ENCODE data around the gene NFAM1. TPM values are rescaled to one million over a fixed set of nuclear protein-coding genes. Genes with fewer than 3 reads are reported as not detected.
A peak's percentile ranks its signal among the peaks of the same experiment; 100 is the strongest.

NFAM1 gene
- total and polyA plus RNA-seq, 5 donors from 2014 or later = 0.11 to 0.54 (median 0.12) TPM; not detected in 2

DNA sequence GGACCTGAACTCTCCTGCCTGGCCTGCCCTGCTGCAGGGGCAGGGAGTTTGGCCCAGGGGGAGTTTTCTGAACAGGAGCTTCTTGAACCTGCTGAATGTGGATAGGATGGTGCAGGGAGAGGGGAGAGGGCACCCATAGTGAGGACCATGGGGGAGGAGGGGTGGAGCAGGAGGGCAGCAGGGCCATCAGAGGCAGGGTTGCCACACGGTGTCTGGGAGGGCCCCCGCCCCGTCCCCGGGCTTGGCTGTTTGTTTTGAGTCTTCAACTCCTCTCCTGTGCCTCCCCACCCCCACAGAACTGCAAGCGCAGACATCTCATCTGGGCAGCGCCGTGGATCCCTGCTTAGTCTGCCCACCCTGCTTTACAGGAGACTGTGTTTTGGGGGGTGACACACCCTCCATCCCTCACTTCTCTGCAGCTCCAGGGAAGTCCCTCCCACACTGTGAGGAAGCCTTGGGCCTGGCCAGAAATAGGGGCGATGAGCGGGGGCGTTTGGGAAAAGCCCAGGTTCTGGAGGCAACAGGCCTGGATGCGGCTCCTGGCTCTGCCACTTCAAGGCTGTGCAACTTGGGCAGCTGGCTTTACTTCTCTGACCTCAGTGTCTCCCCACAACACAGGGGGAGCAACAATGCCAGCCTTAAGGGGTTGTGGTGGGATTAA is 14.4 kb downstream of the NFAM1 start:
- Mint-ChIP-seq H3K27ac (no peak overlapping the region), H3K4me3 (no peak overlapping the region), H3K27me3 (peaks cover 17% of the 10 kb centered on the region), H3K4me1 (no peaks in the 10 kb centered on the region), H3K9me3 (no peaks in the 10 kb centered on the region), H3K36me3 (no peaks in the 10 kb centered on the region)
- H3K27me3 ChIP-seq (ENCODE audit: control insufficient read depth, insufficient read depth, low read length) = no peaks in the 10 kb centered on the region
- no peak for DNase-seq
- H3K9me3 ChIP-seq (ENCODE audit: control insufficient read depth in 2 of 2, low read length in 2 of 2) = no peaks in the 10 kb centered on the region
- no peak overlapping the region for H3K27ac ChIP-seq (ENCODE audit: insufficient read depth, low read length, poor library complexity, severe bottlenecking)
- no peak overlapping the region for H3K4me3 ChIP-seq (ENCODE audit: low read depth, low read length)
- ATAC-seq (ENCODE audit: low read depth in 2 of 2) = no peak
- no peaks in the 10 kb centered on the region for H3K4me1 ChIP-seq (ENCODE audit: control insufficient read depth, insufficient read depth, low read length, poor library complexity, severe bottlenecking)
- H3K36me3 ChIP-seq (ENCODE audit: control insufficient read depth, insufficient read depth, low read length) = no peaks in the 10 kb centered on the region

DNA sequence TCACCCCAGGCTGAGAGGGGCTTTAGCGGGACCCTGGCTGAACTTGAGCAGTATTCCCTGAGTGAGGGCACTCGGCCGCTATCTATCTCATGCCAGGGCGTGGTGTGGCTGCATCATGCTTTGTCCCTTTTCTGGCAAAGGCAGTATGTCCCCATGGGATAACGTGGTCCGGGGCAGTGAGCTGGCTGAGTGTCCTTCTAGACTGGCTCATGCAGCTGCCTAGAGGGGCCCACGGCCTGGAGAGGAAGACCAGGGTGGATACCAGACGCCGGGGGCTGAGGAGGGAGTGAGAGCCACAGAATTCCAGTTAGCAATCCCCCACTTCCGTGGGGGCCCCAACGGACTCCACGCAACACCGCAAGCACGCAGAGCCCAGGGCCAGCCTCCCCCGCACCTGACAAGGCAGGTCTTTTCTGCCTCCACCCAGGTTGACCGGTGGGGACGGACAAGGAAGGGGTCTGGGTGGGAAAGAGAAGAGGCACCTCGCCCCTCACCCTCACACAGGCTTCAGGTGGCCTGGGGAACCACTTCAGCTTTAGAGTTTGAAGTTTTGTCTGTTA is 15.5 kb downstream of the NFAM1 start:
- H3K27me3 ChIP-seq (ENCODE audit: control insufficient read depth, insufficient read depth, low read length) = no peaks in the 10 kb centered on the region
- Mint-ChIP-seq H3K4me1 (no peaks in the 10 kb centered on the region), H3K4me3 (no peak overlapping the region), H3K27me3 (peaks cover 17% of the 10 kb centered on the region), H3K9me3 (no peaks in the 10 kb centered on the region), H3K27ac (peak overlapping the region in 1 of 3 donors; percentile 77), H3K36me3 (no peaks in the 10 kb centered on the region)
- H3K36me3 ChIP-seq (ENCODE audit: control insufficient read depth, insufficient read depth, low read length) = no peaks in the 10 kb centered on the region
- no peak for ATAC-seq (ENCODE audit: low read depth in 2 of 2)
- no peaks in the 10 kb centered on the region for H3K4me1 ChIP-seq (ENCODE audit: control insufficient read depth, insufficient read depth, low read length, poor library complexity, severe bottlenecking)
- H3K4me3 ChIP-seq (ENCODE audit: low read depth, low read length) = no peak overlapping the region
- H3K9me3 ChIP-seq (ENCODE audit: control insufficient read depth in 2 of 2, low read length in 2 of 2) = no peaks in the 10 kb centered on the region
- no peak overlapping the region for H3K27ac ChIP-seq (ENCODE audit: insufficient read depth, low read length, poor library complexity, severe bottlenecking)
- DNase-seq = no peak

DNA sequence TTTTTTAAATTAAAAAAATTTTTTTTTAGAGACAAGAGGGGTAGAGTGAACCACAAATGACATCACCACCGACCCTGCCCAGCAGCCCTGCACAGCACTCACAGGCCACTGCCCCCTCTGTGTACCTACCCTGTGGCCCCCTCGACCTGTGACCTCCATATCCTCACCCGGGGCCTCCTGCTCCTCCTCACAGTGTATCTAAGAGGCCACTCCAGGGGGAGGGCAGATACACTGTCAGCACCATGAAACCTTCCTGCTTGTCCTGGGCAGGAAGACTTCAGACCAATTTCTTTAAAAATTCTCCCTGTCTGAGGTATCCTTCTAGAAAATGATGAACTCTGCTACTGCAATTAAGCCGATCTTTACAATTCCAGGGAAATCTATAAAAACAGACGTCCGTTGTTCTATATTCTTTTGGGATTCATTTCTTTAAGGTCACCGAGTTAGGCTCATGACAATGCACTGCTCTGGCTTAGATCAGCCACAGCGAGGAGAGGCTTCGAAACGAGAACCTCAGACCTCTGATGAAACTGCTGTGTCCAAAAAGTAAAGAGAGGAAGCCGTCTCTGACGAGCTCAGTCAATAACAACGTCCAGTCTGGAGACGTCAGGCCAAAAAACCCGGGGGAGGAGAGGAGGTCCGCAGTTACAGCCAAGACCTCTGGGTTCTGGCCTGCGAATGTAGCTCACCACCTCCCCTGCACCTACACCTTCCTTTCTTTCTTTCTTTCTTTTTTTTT is 17.5 kb downstream of the NFAM1 start:
- H3K4me3 Mint-ChIP-seq = no peak overlapping the region
- H3K4me3 ChIP-seq (ENCODE audit: low read depth, low read length) = no peak overlapping the region
- H3K4me1 ChIP-seq (ENCODE audit: control insufficient read depth, insufficient read depth, low read length, poor library complexity, severe bottlenecking) = no peaks in the 10 kb centered on the region
- no peak overlapping the region for H3K27ac ChIP-seq (ENCODE audit: insufficient read depth, low read length, poor library complexity, severe bottlenecking)
- peaks cover 10% of the 10 kb centered on the region for H3K27me3 Mint-ChIP-seq
- H3K9me3 Mint-ChIP-seq = no peaks in the 10 kb centered on the region
- DNase-seq (no peak), ATAC-seq (ENCODE audit: low read depth in 2 of 2) (no peak)
- H3K27ac Mint-ChIP-seq = no peak overlapping the region
- no peaks in the 10 kb centered on the region for H3K36me3 ChIP-seq (ENCODE audit: control insufficient read depth, insufficient read depth, low read length)
- H3K4me1 Mint-ChIP-seq = no peaks in the 10 kb centered on the region
- no peaks in the 10 kb centered on the region for H3K36me3 Mint-ChIP-seq
- no peaks in the 10 kb centered on the region for H3K27me3 ChIP-seq (ENCODE audit: control insufficient read depth, insufficient read depth, low read length)
- H3K9me3 ChIP-seq (ENCODE audit: control insufficient read depth in 2 of 2, low read length in 2 of 2) = no peaks in the 10 kb centered on the region

DNA sequence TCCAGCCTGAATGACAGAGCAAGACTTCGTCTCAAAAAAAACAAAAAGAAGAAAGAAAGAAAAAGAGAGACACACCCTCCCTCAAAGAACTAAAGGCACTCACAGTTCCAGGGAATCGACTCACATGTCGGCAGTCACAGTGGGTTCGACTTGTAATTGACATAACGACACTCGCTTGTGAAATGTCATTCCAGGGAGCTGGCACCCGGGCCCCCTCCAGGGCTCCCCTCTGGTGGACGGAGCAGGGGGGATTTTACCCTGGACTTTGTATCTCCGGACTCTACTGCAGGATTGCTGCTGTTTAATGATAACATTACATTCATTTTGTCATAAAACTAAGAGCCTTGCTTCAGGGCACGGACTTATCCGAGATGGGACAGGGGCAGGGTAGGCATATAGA is 18.2 kb downstream of the NFAM1 start:
- H3K27me3 Mint-ChIP-seq = peaks cover 7% of the 10 kb centered on the region

DNA sequence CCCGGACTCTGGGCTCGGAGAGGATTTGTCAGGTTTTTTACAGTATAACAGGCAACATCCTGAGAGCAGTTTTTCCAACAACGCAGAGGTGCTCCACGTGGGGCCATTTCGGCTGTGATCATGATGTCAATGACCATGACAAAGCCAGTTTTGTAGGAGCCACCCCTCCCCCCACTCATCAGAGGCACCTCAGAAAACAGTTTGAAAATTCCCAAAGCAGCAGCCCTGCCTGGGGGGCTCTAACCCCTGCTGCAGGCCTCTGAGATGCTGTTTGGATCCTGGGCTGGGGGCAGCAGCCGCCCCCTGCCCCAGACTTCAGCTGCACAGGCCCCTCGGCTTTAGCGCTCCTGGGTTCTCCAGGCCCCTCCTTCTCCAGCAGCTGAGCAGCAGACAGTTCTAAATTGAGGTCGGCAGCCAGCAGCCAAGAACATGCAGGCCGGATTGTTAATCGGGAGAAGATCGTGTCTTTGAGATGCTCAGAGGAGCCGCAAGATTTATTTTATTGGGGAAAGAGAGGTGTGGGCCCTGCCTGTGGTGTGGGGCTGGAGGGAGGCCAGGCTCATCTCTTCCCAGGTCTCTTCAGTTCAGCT is 19.4 kb downstream of the NFAM1 start:
- no peaks in the 10 kb centered on the region for H3K27me3 ChIP-seq (ENCODE audit: control insufficient read depth, insufficient read depth, low read length)
- H3K27me3 Mint-ChIP-seq = peaks cover 4% of the 10 kb centered on the region
- no peaks in the 10 kb centered on the region for H3K9me3 ChIP-seq (ENCODE audit: control insufficient read depth in 2 of 2, low read length in 2 of 2)
- no peaks in the 10 kb centered on the region for H3K9me3 Mint-ChIP-seq
- DNase-seq (no peak), ATAC-seq (ENCODE audit: low read depth in 2 of 2) (no peak)
- no peak overlapping the region for H3K27ac Mint-ChIP-seq
- H3K36me3 ChIP-seq (ENCODE audit: control insufficient read depth, insufficient read depth, low read length) = no peaks in the 10 kb centered on the region
- H3K4me1 Mint-ChIP-seq = no peaks in the 10 kb centered on the region
- no peaks in the 10 kb centered on the region for H3K36me3 Mint-ChIP-seq
- no peaks in the 10 kb centered on the region for H3K4me1 ChIP-seq (ENCODE audit: control insufficient read depth, insufficient read depth, low read length, poor library complexity, severe bottlenecking)
- H3K4me3 ChIP-seq (ENCODE audit: low read depth, low read length) = no peak overlapping the region
- no peak overlapping the region for H3K4me3 Mint-ChIP-seq
- H3K27ac ChIP-seq (ENCODE audit: insufficient read depth, low read length, poor library complexity, severe bottlenecking) = no peak overlapping the region

More for the DNA sequence above, 18.2 kb downstream of the NFAM1 start:
- DNase-seq (no peak), ATAC-seq (ENCODE audit: low read depth in 2 of 2) (no peak)
- Mint-ChIP-seq H3K4me1 (no peaks in the 10 kb centered on the region), H3K4me3 (no peak overlapping the region), H3K36me3 (no peaks in the 10 kb centered on the region), H3K27ac (no peak overlapping the region), H3K9me3 (no peaks in the 10 kb centered on the region)
- no peak overlapping the region for H3K4me3 ChIP-seq (ENCODE audit: low read depth, low read length)
- H3K27me3 ChIP-seq (ENCODE audit: control insufficient read depth, insufficient read depth, low read length) = no peaks in the 10 kb centered on the region
- no peak overlapping the region for H3K27ac ChIP-seq (ENCODE audit: insufficient read depth, low read length, poor library complexity, severe bottlenecking)
- H3K36me3 ChIP-seq (ENCODE audit: control insufficient read depth, insufficient read depth, low read length) = no peaks in the 10 kb centered on the region
- no peaks in the 10 kb centered on the region for H3K4me1 ChIP-seq (ENCODE audit: control insufficient read depth, insufficient read depth, low read length, poor library complexity, severe bottlenecking)
- no peaks in the 10 kb centered on the region for H3K9me3 ChIP-seq (ENCODE audit: control insufficient read depth in 2 of 2, low read length in 2 of 2)

DNA sequence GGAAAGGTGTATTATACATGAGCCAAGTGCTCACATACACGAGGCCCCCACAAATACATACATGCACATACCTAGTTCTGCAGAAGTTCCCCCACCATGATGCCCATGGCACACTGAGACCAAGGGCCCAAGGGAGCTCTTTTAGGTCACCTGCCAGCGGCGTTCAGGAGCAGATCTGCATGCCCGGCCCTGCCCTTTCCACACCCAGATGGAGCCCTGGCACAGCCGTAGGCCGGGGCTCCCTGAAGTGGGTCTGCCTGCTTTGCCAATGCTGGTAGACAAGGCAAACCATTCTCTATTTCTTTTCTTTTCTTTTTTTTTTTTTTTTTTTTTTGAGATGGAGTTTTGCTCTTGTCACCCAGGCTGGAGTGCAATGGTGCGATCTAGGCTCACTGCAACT is 21.5 kb downstream of the NFAM1 start:
- H3K27me3 Mint-ChIP-seq = peaks cover 7% of the 10 kb centered on the region
- H3K4me1 Mint-ChIP-seq = no peaks in the 10 kb centered on the region
- Histone ChIP-seq H3K9me3 (ENCODE audit: control insufficient read depth in 2 of 2, low read length in 2 of 2) (no peaks in the 10 kb centered on the region), H3K4me3 (ENCODE audit: low read depth, low read length) (no peak overlapping the region), H3K27me3 (ENCODE audit: control insufficient read depth, insufficient read depth, low read length) (no peaks in the 10 kb centered on the region), H3K36me3 (ENCODE audit: control insufficient read depth, insufficient read depth, low read length) (no peaks in the 10 kb centered on the region), H3K27ac (ENCODE audit: insufficient read depth, low read length, poor library complexity, severe bottlenecking) (no peak overlapping the region), H3K4me1 (ENCODE audit: control insufficient read depth, insufficient read depth, low read length, poor library complexity, severe bottlenecking) (no peaks in the 10 kb centered on the region)
- H3K36me3 Mint-ChIP-seq = no peaks in the 10 kb centered on the region
- H3K9me3 Mint-ChIP-seq = no peaks in the 10 kb centered on the region
- ATAC-seq (ENCODE audit: low read depth in 2 of 2) = no peak
- H3K4me3 Mint-ChIP-seq = no peak overlapping the region
- no peak for DNase-seq
- peak overlapping the region in 1 of 3 donors; percentile 11 for H3K27ac Mint-ChIP-seq

DNA sequence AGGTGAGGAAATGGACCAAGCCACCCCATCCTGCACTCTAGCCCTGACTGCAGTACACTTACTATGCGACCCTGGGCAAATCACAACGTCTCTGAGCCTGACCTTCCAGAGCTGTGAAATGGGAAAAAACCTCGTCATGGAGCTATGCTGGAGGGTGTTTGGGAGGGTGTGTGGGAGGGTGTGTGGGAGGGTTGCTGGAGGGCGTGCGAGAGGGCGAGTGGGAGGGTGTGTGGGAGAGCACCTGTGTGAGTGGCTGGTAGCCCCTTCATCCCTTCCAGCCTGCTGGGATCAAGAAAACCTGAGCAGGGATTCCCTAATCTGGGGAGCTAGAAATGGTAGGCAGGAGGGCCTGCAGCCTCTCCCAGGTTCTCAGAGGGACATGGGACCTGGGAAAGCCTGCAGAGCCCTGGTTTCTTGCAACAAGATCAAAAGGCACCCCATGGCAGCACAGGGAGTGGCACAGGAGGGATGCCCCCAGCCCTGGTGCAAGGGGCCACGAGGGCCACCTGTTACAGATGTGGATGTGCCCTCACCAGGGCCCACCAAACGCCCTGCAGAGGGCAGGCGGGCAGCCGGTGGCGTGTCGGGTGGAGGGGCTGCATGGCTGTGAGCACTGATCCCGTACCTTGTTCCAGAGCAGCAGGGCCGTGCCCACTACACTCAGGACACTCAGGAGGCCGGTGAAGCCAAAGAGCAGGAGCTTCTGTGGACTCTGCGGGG is 23.2 kb downstream of the NFAM1 start:
- Mint-ChIP-seq H3K27me3 (peaks cover 7% of the 10 kb centered on the region), H3K36me3 (no peaks in the 10 kb centered on the region), H3K4me1 (no peaks in the 10 kb centered on the region), H3K27ac (peak overlapping the region in 1 of 3 donors; percentile 60), H3K9me3 (no peaks in the 10 kb centered on the region), H3K4me3 (no peak overlapping the region)
- Histone ChIP-seq H3K9me3 (ENCODE audit: control insufficient read depth in 2 of 2, low read length in 2 of 2) (no peaks in the 10 kb centered on the region), H3K4me3 (ENCODE audit: low read depth, low read length) (no peak overlapping the region), H3K27me3 (ENCODE audit: control insufficient read depth, insufficient read depth, low read length) (no peaks in the 10 kb centered on the region), H3K4me1 (ENCODE audit: control insufficient read depth, insufficient read depth, low read length, poor library complexity, severe bottlenecking) (no peaks in the 10 kb centered on the region), H3K36me3 (ENCODE audit: control insufficient read depth, insufficient read depth, low read length) (no peaks in the 10 kb centered on the region), H3K27ac (ENCODE audit: insufficient read depth, low read length, poor library complexity, severe bottlenecking) (no peak overlapping the region)
- no peak for DNase-seq
- no peak for ATAC-seq (ENCODE audit: low read depth in 2 of 2)

All from CD4-positive, CD25-positive, alpha-beta regulatory T cell (primary cell).